Lung (tissue), 12 donors: ENCODE data around the gene ARL3. TPM values are rescaled to one million over a fixed set of nuclear protein-coding genes. Genes with fewer than 3 reads are reported as not detected.

Experiments used
- ATAC-seq: fragments of 200-7000 bp; cut with Tn5 transposase; one replicate; pipeline ENCODE4 v1.9.1; 2020; ENCODE audit warnings: moderate number of reproducible peaks; ENCODE audit not compliant: insufficient read depth, low FRiP score
- DNase-seq, 3 donors: peaks; one replicate each; pipeline ENCODE4 v3.0.0-alpha.2; 2013 to 2017
- H3K27ac ChIP-seq, 2 donors: one replicate each; pipeline ENCODE4 v1.5.1; 2013; ENCODE audit warnings: mild to moderate bottlenecking in 2 of 2, moderate library complexity in 2 of 2, control low read depth in 1 of 2, inconsistent platforms in 1 of 2, low read depth in 1 of 2, low read length in 1 of 2
- H3K27me3 ChIP-seq, 3 donors: one replicate each; pipeline ENCODE4 v1.5.1; 2013; ENCODE audit warnings: low read length in 2 of 3; ENCODE audit not compliant: control insufficient read depth in 3 of 3, insufficient read depth in 3 of 3
- H3K36me3 ChIP-seq, 4 donors: one replicate each; pipeline ENCODE4 v1.5.1; 2013; ENCODE audit warnings: low read length in 4 of 4, mild to moderate bottlenecking in 1 of 4, moderate library complexity in 1 of 4; ENCODE audit not compliant: control insufficient read depth in 4 of 4, insufficient read depth in 4 of 4
- H3K4me1 ChIP-seq, 5 donors: one replicate each; pipeline ENCODE4 v1.5.1; 2013; ENCODE audit warnings: low read length in 5 of 5, mild to moderate bottlenecking in 2 of 5, moderate library complexity in 1 of 5; ENCODE audit not compliant: control insufficient read depth in 5 of 5, insufficient read depth in 5 of 5
- H3K4me3 ChIP-seq: one replicate; pipeline ENCODE4 v1.5.1; 2013; ENCODE audit warnings: mild to moderate bottlenecking, control low read depth, moderate library complexity
- H3K9ac ChIP-seq, 2 donors: one replicate each; pipeline ENCODE4 v1.5.1; 2013; ENCODE audit warnings: low read length in 2 of 2, control low read depth in 1 of 2; ENCODE audit not compliant: insufficient read depth in 1 of 2
- H3K9me3 ChIP-seq, 4 donors: one replicate each; pipeline ENCODE4 v1.5.1; 2013; ENCODE audit warnings: low read length in 3 of 4, mild to moderate bottlenecking in 1 of 4, moderate library complexity in 1 of 4; ENCODE audit not compliant: control insufficient read depth in 4 of 4, insufficient read depth in 3 of 4
- CTCF ChIP-seq: IDR thresholded peaks from 2 replicates; pipeline ENCODE4 v1.5.1; 2012; ENCODE audit warnings: mild to moderate bottlenecking; ENCODE audit errors: control extremely low read depth, extremely low read depth
- WGBS, 2 donors: extraction: QIAGEN DNeasy Blood & Tissue Kit; methylation state at CpG; one replicate each; pipeline ENCODE4 v1.1.7; 2013; 5-methylcytosine and 5-hydroxymethylcytosine counted together
- polyA plus RNA-seq, 2 donors: library from polyadenylated mRNA; stranded (reverse); fragments of 200-250 nt; gene quantifications; one replicate each; pipeline ENCODE4 v1.2.1, GENCODE V29; 2013
- total RNA-seq, 2 donors: library from RNA; depleted of rRNA in 1 of 2; stranded (reverse); fragments of >200 nt in 1 of 2; gene quantifications; one replicate each; pipeline ENCODE4 v1.2.1, GENCODE V29; 2014 to 2021
- donor health status: control.
- donor health status: control.
- donor health status: Bipolar disorder and iron deficiency.
- donor health status: healthy.
- donor health status: DM: yes; HTN: yes; CAD: no.

Gene ARL3
- total and polyA plus RNA-seq, 4 donors = 6.7 to 12.2 (median 9.7) TPM

DNA sequence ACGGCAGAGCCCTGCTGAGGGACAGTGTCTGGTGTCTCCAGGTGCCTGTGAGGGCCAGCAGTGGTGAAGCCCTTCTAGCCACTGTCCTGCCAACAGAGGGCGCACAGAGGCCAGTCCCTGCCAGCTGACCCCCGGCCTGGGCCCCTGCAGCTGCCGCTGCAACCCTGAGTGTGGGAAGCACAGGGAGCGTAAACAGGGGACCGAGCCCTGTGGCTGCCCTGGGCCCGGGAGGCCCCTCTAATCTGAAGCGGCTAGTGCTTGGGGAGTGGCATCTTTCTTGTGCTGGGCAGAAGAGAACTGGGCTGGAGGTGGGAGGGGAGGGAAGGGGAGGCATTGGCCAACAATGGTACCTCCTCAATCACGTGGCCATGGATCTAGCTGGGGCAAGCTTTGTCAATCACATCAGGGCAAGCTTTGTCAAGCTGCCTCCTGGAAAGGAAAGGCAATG, 35.3 kb downstream of the ARL3 start:
- Histone ChIP-seq H3K4me3 (no peak overlapping the region), H3K9ac (no peak overlapping the region), H3K9me3 (peaks cover 0 to 2% (median 0%) of the 10 kb centered on the region in 4 donors), H3K36me3 (peaks cover 0 to 13% (median 9%) of the 10 kb centered on the region in 4 donors), H3K4me1 (peaks cover 17 to 55% (median 38%) of the 10 kb centered on the region in 5 donors), H3K27ac (no peak overlapping the region), H3K27me3 (no peaks in the 10 kb centered on the region)
- ATAC-seq (peak; percentile 53), DNase-seq (peak; percentile 71 to 81 (median 73))
- peak; percentile 21 for TF ChIP-seq CTCF
- WGBS, 2 donors = 13 to 16% methylated on average over 8 to 9 of the region's 9 CpGs

GRCh38 chr10:102678068-102678400, 36.2 kb downstream of the ARL3 start:
- Histone ChIP-seq H3K9ac (no peak overlapping the region), H3K4me3 (no peak overlapping the region), H3K27me3 (no peaks in the 10 kb centered on the region), H3K4me1 (peaks cover 17 to 63% (median 43%) of the 10 kb centered on the region in 5 donors), H3K9me3 (peaks cover 0 to 2% (median 0%) of the 10 kb centered on the region in 4 donors), H3K36me3 (peaks cover 0 to 12% (median 8%) of the 10 kb centered on the region in 4 donors), H3K27ac (peak overlapping the region in 1 of 2 donors; percentile 7)
- DNase-seq (no peak), ATAC-seq (no peak)
- WGBS, 2 donors = 87 to 92% methylated on average over 9 of the region's 9 CpGs
- TF ChIP-seq CTCF = no peak

DNA sequence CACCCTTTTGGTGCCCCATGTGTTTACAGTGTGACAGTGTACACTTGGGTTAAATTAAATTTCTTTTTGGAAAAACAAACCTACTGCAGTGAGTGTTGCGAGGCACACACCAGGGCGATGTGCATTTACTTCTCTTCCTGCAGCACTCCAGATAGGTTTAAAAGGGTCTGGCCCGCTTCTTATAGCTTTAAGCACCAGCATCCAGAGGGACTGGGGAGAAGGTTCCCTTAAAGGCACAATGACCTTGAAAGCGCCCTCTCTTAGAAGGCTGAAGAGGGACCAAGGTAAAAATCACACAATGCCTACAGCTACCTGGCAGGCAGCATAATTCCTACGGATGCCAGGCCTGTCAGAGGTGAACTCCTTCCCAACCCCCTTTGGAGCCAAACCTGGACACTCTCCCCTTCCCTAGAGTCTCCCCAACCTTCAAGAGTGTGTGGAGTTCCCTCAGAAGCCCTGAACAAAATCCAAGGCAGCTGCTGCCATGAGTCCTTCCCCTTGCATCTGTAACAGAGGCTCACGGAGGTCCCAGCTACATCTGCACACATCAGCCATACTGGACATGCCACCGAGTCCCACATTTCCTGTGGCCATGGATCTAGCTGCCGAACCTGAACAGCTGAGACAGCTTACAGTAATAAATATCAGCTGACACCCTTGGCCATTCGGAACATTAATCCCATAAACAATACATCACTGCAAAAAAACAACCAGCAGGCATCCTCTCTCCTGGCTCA, 36.7 kb downstream of the ARL3 start:
- WGBS, 2 donors = 75 to 82% methylated on average over 9 of the region's 9 CpGs
- no peak for TF ChIP-seq CTCF
- Histone ChIP-seq H3K9me3 (peaks cover 0 to 2% (median 0%) of the 10 kb centered on the region in 4 donors), H3K4me1 (peaks cover 17 to 66% (median 43%) of the 10 kb centered on the region in 5 donors), H3K4me3 (no peak overlapping the region), H3K27ac (peak overlapping the region in 1 of 2 donors; percentile 52), H3K36me3 (peaks cover 0 to 11% (median 8%) of the 10 kb centered on the region in 4 donors), H3K9ac (peak overlapping the region in 1 of 2 donors; percentile 29), H3K27me3 (no peaks in the 10 kb centered on the region)
- ATAC-seq = no peak
- no peak for DNase-seq
